Psoas muscle (tissue), 8 donors: ENCODE measurements around the gene GABBR1. TPM values are rescaled to one million over a fixed set of nuclear protein-coding genes. Genes with fewer than 3 reads are reported as not detected.
A peak's percentile ranks its signal among the peaks of the same experiment; 100 is the strongest.

Source experiments
- ATAC-seq, 4 donors: fragments of 200-7000 bp; cut with Tn5 transposase; one replicate each; pipeline ENCODE4 v1.9.1; 2020; ENCODE audit warnings: moderate library complexity in 3 of 4, mild to moderate bottlenecking in 2 of 4
- DNase-seq, 2 donors: peaks; one replicate each; pipeline ENCODE4 v3.0.0-alpha.2; 2020
- H3K27ac ChIP-seq: fragments of 200-600 bp; one replicate; pipeline ENCODE4 v1.8.0; 2022
- H3K27me3 ChIP-seq, 3 donors: fragments of 200-600 bp in 1 of 3; one replicate each; pipeline versions ENCODE4 v1.6.1 to v1.8.0; 2013 to 2022; ENCODE audit warnings: low read length in 2 of 3, mild to moderate bottlenecking in 2 of 3, moderate library complexity in 1 of 3; ENCODE audit not compliant: insufficient read depth in 3 of 3
- H3K36me3 ChIP-seq, 2 donors: fragments of 200-600 bp in 1 of 2; one replicate each; pipeline versions ENCODE4 v1.6.1 to v1.8.0; 2013 to 2022; ENCODE audit warnings: low read depth in 1 of 2, mild to moderate bottlenecking in 1 of 2, moderate library complexity in 1 of 2; ENCODE audit not compliant: insufficient read depth in 1 of 2
- H3K4me1 ChIP-seq: fragments of 200-600 bp; one replicate; pipeline ENCODE4 v1.8.0; 2022
- H3K4me3 ChIP-seq: fragments of 200-600 bp; one replicate; pipeline ENCODE4 v1.8.0; 2022; ENCODE audit warnings: mild to moderate bottlenecking
- H3K9me3 ChIP-seq: fragments of 200-600 bp; one replicate; pipeline ENCODE4 v1.8.0; 2022
- CTCF ChIP-seq: fragments of 200-600 bp; IDR thresholded peaks from one replicate; pipeline ENCODE4 v1.8.0; 2022; ENCODE audit warnings: antibody characterized with exemption
- WGBS, 3 donors: extraction: QIAGEN DNeasy Blood & Tissue Kit; methylation state at CpG; one replicate each; pipeline versions ENCODE4 v1.1.6 to v1.1.7; 2013; 5-methylcytosine and 5-hydroxymethylcytosine counted together
- intact Hi-C, 2 donors: fragments of 100-400 bp; cut with DNase I; formaldehyde crosslinking; loops; one replicate each; pipeline versions ENCODE4 v1.11.0 to v1.14.2; 2022
- polyA plus RNA-seq, 3 donors: library from polyadenylated mRNA; stranded (reverse); fragments of 200-250 nt; gene quantifications; one replicate each; pipeline ENCODE4 v1.2.3, GENCODE V29; 2013
- total RNA-seq, 4 donors: library from RNA; stranded (reverse); fragmentation: NEBNext Ultra II Directional in 2 of 4; extraction: Animal tissue kit (Norgen Biotek cat#: 25700) in 2 of 4; gene quantifications; one replicate each; pipeline versions ENCODE4 v1.2.1 to v1.2.4, GENCODE V29; 2021 to 2023
- donor health status: healthy with polysubstance abuse.
- donor health status: DM: no; HTN: no; CAD: no; lungs with moderate emphysema.
- donor health status: Bipolar disorder and iron deficiency.
- donor health status: healthy.
- donor health status: DM: yes; HTN: yes; CAD: no.
- donor health status: DM: no; HTN: no; CAD: no.
- donor health status: DM: no; HTN: no; CAD: no.
- donor health status: DM: yes; HTN: yes; CAD: no.

Gene GABBR1
- total and polyA plus RNA-seq, 7 donors, result 2.5 to 10.2 (median 4.6) TPM

GRCh38 chr6:29626948-29627754 lies 5.8 kb downstream of the GABBR1 start:
- TF ChIP-seq CTCF, result no peak
- DNase-seq (no peak), ATAC-seq (peak in 1 of 4 donors; percentile 32)
- Histone ChIP-seq H3K4me1 (peaks cover 14% of the 10 kb centered on the region), H3K27ac (no peak overlapping the region), H3K4me3 (peak overlapping the region; percentile 62), H3K27me3 (peaks cover 0 to 71% (median 14%) of the 10 kb centered on the region in 3 donors), H3K9me3 (no peaks in the 10 kb centered on the region), H3K36me3 (no peaks in the 10 kb centered on the region)
- intact Hi-C loops, result no loop called here
- 9 to 13% (median 12%) methylated on average over 25 to 31 of the region's 31 CpGs for WGBS, 3 donors

- Histone ChIP-seq H3K9me3 (no peaks in the 10 kb centered on the region), H3K4me3 (no peak overlapping the region), H3K36me3 (no peaks in the 10 kb centered on the region), H3K4me1 (peaks cover 7% of the 10 kb centered on the region), H3K27me3 (peaks cover 0 to 59% (median 9%) of the 10 kb centered on the region in 3 donors), H3K27ac (no peak overlapping the region)
- TF ChIP-seq CTCF, result no peak
- no peak for DNase-seq
- WGBS, 3 donors, result 57 to 61% (median 59%) methylated on average over 7 of the region's 7 CpGs
- no peak for ATAC-seq
- intact Hi-C loops, result no loop called here
Observed at GRCh38 chr6:29625337-29625930, 7.5 kb downstream of the GABBR1 start.

GRCh38 chr6:29624520-29624961 lies 8.4 kb downstream of the GABBR1 start:
- peaks cover 7% of the 10 kb centered on the region for H3K4me1 ChIP-seq
- H3K27me3 ChIP-seq, result peaks cover 0 to 52% (median 9%) of the 10 kb centered on the region in 3 donors
- DNase-seq (no peak), ATAC-seq (no peak)
- WGBS, 3 donors, result 68 to 74% (median 73%) methylated on average over 3 of the region's 3 CpGs
- H3K27ac ChIP-seq, result no peak overlapping the region
- no peaks in the 10 kb centered on the region for H3K36me3 ChIP-seq
- no peak for TF ChIP-seq CTCF
- no peaks in the 10 kb centered on the region for H3K9me3 ChIP-seq
- intact Hi-C loops, result no loop called here
- H3K4me3 ChIP-seq, result no peak overlapping the region

GRCh38 chr6:29620630-29621029 lies 12.4 kb downstream of the GABBR1 start:
- H3K9me3 ChIP-seq, result no peaks in the 10 kb centered on the region
- no peaks in the 10 kb centered on the region for H3K4me1 ChIP-seq
- TF ChIP-seq CTCF, result no peak
- no peak for ATAC-seq
- WGBS, 3 donors, result 79 to 84% (median 83%) methylated on average over 4 of the region's 4 CpGs
- peaks cover 0 to 21% (median 3%) of the 10 kb centered on the region in 3 donors for H3K27me3 ChIP-seq
- no peak overlapping the region for H3K27ac ChIP-seq
- no peaks in the 10 kb centered on the region for H3K36me3 ChIP-seq
- H3K4me3 ChIP-seq, result no peak overlapping the region
- no peak for DNase-seq
- intact Hi-C loops, result no loop called here
